IPS-15b (cell line): Measurements from ENCODE around the gene FCSK.

Experiments
- H3K27me3 ChIP-seq: one replicate; pipeline ENCODE4 v1.6.1; 2013; ENCODE audit warnings: low read length; ENCODE audit not compliant: control insufficient read depth, insufficient read depth
- H3K36me3 ChIP-seq: one replicate; pipeline ENCODE4 v1.6.1; 2013; ENCODE audit warnings: low read length; ENCODE audit not compliant: control insufficient read depth, insufficient read depth
- H3K4me1 ChIP-seq: one replicate; pipeline ENCODE4 v1.6.1; 2013; ENCODE audit warnings: mild to moderate bottlenecking, low read length; ENCODE audit not compliant: control insufficient read depth, insufficient read depth
- H3K4me3 ChIP-seq: one replicate; pipeline ENCODE4 v1.5.1; 2013; ENCODE audit warnings: low read depth, low read length
- H3K9ac ChIP-seq: one replicate; pipeline ENCODE4 v1.6.1; 2013; ENCODE audit warnings: low read depth, mild to moderate bottlenecking, low read length
- H3K9me3 ChIP-seq: one replicate; pipeline ENCODE4 v1.6.1; 2013; ENCODE audit warnings: mild to moderate bottlenecking, low read length; ENCODE audit not compliant: control insufficient read depth, insufficient read depth

The FCSK gene

DNA sequence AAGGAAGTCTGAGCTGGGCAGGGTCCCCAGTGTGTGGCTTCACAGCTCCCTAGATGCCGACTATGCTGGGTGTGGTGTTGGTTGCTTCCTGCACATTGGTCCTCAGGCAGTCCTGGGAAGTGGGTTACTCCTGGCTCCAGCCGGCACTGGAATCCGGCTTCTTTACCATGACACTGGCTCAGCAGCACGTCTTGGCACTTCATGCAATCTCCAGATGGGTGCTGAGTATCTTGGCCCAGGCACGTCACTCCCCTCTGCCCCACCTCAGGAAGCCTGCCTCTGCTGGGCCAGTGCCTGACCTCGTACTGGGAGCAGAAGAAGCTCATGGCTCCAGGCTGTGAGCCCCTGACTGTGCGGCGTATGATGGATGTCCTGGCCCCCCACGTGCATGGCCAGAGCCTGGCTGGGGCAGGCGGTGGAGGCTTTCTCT, 24.5 kb downstream of the FCSK start:
- peaks cover 35% of the 10 kb centered on the region for H3K36me3 ChIP-seq
- H3K4me1 ChIP-seq, result no peaks in the 10 kb centered on the region
- no peak overlapping the region for H3K4me3 ChIP-seq
- no peak overlapping the region for H3K9ac ChIP-seq
- H3K27me3 ChIP-seq, result no peaks in the 10 kb centered on the region
- no peaks in the 10 kb centered on the region for H3K9me3 ChIP-seq

- H3K36me3 ChIP-seq, result peaks cover 36% of the 10 kb centered on the region
- no peaks in the 10 kb centered on the region for H3K4me1 ChIP-seq
- H3K4me3 ChIP-seq, result no peak overlapping the region
- no peak overlapping the region for H3K9ac ChIP-seq
- no peaks in the 10 kb centered on the region for H3K9me3 ChIP-seq
- H3K27me3 ChIP-seq, result no peaks in the 10 kb centered on the region
Observed at GRCh38 chr16:70480127-70481105, 26.0 kb downstream of the FCSK start.

DNA sequence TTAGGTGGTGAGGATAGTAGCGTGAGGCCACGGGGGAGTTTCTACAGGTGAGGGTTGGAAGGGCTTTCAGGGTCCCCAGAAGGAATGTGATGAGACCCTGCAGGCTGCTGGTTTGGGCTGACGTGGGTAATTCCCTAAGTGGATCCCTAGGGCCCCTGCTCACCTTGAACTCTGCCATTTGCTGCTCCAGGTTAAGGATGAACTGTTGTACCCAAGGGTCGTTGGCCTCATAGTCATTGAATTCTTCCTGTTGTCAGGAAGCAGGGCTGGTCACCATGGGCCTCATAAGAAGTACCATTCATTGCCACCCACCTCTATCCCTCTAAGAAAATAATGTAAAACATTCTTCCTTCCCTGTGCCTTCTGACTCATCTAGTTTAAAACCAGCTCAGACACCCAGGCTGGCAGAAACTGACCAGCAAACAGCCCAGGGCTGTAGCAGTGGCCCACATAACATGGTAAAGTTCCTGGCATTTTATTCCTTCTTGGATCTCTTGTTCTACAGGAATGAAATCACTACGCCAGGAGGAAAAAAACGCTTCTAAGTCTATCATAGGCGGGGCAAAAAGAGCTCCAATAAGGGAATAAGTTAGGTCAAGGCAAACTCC, 27.6 kb downstream of the FCSK start:
- Histone ChIP-seq H3K4me1 (no peaks in the 10 kb centered on the region), H3K36me3 (peaks cover 36% of the 10 kb centered on the region), H3K4me3 (no peak overlapping the region), H3K9ac (no peak overlapping the region), H3K27me3 (no peaks in the 10 kb centered on the region), H3K9me3 (no peaks in the 10 kb centered on the region)

GRCh38 chr16:70482624-70483023, 28.2 kb downstream of the FCSK start:
- Histone ChIP-seq H3K9me3 (no peaks in the 10 kb centered on the region), H3K4me3 (no peak overlapping the region), H3K4me1 (no peaks in the 10 kb centered on the region), H3K36me3 (peaks cover 36% of the 10 kb centered on the region), H3K9ac (no peak overlapping the region), H3K27me3 (no peaks in the 10 kb centered on the region)

DNA sequence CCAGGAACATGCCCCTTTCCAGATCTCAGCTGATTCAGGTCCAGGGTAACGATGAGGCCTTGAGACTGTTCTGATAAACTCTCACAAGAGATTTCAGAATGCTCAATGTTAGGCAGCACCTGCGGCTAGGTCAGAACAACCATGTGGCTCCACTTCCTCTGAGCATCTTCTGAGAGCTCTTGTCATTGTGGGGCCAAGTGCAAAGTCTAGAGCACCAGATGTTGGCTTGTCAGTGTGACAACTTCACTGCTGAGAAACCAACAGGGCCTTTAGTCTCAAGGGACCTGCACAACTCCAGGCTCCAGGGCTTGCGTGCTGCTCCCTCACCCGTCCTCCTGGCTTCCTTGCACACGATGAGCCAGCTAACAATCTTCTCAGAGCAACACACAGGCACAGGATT, 29.0 kb downstream of the FCSK start:
- Histone ChIP-seq H3K36me3 (peaks cover 36% of the 10 kb centered on the region), H3K4me1 (no peaks in the 10 kb centered on the region), H3K27me3 (no peaks in the 10 kb centered on the region), H3K9me3 (no peaks in the 10 kb centered on the region), H3K4me3 (no peak overlapping the region), H3K9ac (no peak overlapping the region)

DNA sequence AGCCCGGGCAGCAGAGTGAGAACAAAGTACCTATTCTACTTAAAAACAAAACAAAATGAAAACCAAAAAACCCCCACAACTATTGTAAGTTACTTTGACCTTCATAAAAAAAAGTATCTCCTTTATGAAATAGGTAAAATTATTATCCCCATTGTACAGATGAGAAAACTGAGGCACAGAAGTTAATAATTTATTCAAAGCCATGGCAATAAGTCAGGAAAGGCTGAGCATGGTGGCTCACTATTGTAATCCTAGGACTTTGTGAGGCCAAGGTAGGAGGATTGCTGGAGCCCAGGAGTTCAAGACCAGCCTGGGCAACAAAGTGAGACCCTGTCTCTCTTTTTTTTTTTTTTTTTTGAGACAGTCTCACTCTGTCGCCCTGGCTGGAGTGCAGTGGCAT, 30.5 kb downstream of the FCSK start:
- Histone ChIP-seq H3K27me3 (no peaks in the 10 kb centered on the region), H3K4me3 (no peak overlapping the region), H3K4me1 (no peaks in the 10 kb centered on the region), H3K9ac (no peak overlapping the region), H3K9me3 (no peaks in the 10 kb centered on the region), H3K36me3 (peaks cover 29% of the 10 kb centered on the region)

GRCh38 chr16:70490261-70490660, 35.9 kb downstream of the FCSK start:
- Histone ChIP-seq H3K4me3 (no peak overlapping the region), H3K27me3 (no peaks in the 10 kb centered on the region), H3K9me3 (no peaks in the 10 kb centered on the region), H3K36me3 (peaks cover 10% of the 10 kb centered on the region), H3K4me1 (no peaks in the 10 kb centered on the region), H3K9ac (no peak overlapping the region)

DNA sequence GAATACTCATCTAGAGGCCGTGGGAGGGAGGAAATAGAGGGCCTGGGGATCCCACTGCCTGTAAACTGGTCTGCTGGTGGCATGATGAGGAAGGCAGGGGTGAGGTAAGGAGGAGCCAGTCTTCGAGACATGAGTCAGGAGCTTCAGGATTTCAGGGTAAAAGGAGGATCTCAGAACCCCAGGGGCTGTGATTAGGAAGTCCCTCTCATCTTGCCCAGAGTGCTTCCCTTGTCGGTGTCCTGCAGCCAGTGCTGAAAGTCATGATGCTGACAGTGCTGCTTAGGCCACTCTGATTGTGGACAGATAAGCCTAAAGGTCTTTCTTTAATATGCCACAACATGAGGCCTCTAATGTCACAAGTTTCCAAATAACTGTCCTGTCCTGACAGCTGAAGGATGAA, 39.4 kb downstream of the FCSK start:
- peaks cover 20% of the 10 kb centered on the region for H3K36me3 ChIP-seq
- no peaks in the 10 kb centered on the region for H3K4me1 ChIP-seq
- H3K9ac ChIP-seq, result no peak overlapping the region
- no peaks in the 10 kb centered on the region for H3K27me3 ChIP-seq
- no peak overlapping the region for H3K4me3 ChIP-seq
- no peaks in the 10 kb centered on the region for H3K9me3 ChIP-seq

DNA sequence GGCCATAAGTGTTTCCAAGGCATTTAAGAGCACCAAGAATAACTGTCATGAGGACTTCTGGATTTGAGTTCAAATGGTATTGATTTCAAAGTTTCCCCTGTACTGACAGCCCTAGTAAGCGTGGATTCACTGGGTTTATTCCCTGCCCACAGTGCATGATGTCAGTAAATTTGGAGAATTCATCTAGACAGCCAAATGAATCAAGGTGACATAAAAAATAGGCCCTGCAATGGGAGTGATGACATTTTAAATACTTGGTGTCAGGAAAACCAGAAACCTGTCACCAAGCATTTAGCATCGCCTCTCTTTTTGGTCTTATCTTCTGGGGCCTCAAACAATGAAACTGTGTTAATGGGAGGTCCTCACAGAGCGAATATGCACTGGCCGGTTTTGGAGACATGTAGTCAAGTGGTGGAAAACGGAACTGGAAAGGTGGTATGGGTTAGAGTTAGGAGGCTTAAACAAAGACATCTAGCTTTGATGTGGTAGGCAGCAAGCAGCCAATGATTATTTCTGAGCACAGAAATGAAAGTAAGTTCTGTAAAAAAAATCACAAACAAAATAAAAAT, 39.9 kb downstream of the FCSK start:
- Histone ChIP-seq H3K9ac (no peak overlapping the region), H3K4me1 (no peaks in the 10 kb centered on the region), H3K36me3 (peaks cover 20% of the 10 kb centered on the region), H3K27me3 (no peaks in the 10 kb centered on the region), H3K4me3 (no peak overlapping the region), H3K9me3 (no peaks in the 10 kb centered on the region)

DNA sequence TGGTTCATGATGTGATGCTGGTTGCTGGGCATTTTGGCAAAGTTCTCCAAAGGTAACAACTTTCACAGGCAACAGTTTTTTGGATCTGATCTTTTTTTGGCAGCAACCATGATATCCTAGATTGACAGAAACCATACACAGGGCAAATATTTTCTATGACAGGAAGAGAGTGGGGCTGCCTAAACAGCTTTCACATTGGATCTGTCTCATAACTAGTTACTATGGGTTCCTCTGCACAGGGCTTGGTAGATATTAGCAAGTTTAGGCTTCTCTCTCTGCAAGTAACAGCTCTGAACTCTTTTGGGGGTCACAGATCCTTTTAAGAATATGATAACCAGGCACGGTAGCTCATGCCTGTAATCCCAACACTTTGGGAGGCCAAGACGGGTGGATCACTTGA, 40.4 kb downstream of the FCSK start:
- no peaks in the 10 kb centered on the region for H3K9me3 ChIP-seq
- no peak overlapping the region for H3K4me3 ChIP-seq
- no peaks in the 10 kb centered on the region for H3K27me3 ChIP-seq
- H3K36me3 ChIP-seq, result peaks cover 20% of the 10 kb centered on the region
- H3K4me1 ChIP-seq, result no peaks in the 10 kb centered on the region
- no peak overlapping the region for H3K9ac ChIP-seq

DNA sequence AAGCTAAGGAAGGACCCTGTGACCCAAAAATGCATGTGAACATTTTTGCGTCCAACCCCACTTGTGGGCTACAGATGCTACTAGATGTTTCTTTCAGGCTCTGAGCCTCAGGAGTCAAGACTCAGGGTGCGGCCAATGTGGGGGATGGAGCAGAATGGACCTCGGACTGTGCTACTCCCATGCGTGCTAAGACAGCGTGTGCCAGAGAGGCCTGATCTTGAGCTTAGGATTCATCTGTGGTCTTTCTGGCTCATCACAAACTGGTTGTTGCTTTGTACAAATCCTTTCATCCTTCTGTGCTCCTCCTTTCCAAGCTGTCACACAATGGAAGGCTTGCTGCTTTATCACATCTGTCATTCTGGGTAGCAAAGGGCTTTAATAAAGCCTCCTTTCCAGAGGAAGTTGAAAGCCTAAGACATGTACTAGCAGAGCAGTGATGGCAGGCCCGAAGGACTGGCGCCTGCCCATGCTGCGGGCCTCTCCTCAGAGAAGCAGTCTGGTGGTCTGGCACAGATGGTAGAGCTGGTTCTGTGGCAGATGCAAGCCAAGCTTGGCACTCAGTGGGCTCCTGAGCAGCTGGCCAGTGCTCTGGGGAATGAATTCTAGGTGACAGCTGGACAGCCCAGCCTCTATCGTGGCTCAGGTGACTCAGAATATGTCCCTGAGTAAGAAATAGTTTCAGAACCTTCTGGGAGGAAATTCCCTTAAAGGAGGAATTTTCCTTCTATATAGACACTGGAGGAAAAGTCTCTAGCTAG, 41.2 kb downstream of the FCSK start:
- no peak overlapping the region for H3K4me3 ChIP-seq
- peaks cover 20% of the 10 kb centered on the region for H3K36me3 ChIP-seq
- no peak overlapping the region for H3K9ac ChIP-seq
- H3K27me3 ChIP-seq, result no peaks in the 10 kb centered on the region
- no peaks in the 10 kb centered on the region for H3K9me3 ChIP-seq
- no peaks in the 10 kb centered on the region for H3K4me1 ChIP-seq
